Mucosa of stomach (tissue), 1 donor: Measurements from ENCODE around the gene CNOT2.

ENCODE experiments used
- H3K27me3 ChIP-seq: one replicate; pipeline ENCODE4 v1.7.0; 2013; ENCODE audit warnings: mild to moderate bottlenecking, low read length; ENCODE audit not compliant: control insufficient read depth, insufficient read depth
- H3K36me3 ChIP-seq: one replicate; pipeline ENCODE4 v1.7.0; 2013; ENCODE audit warnings: low read length; ENCODE audit not compliant: control insufficient read depth, insufficient read depth
- H3K4me1 ChIP-seq: one replicate; pipeline ENCODE4 v1.7.0; 2013; ENCODE audit warnings: mild to moderate bottlenecking, low read length; ENCODE audit not compliant: control insufficient read depth, insufficient read depth
- H3K4me3 ChIP-seq: one replicate; pipeline ENCODE4 v1.7.0; 2013; ENCODE audit warnings: low read length
- H3K9ac ChIP-seq: one replicate; pipeline ENCODE4 v1.7.0; 2013; ENCODE audit warnings: mild to moderate bottlenecking, low read length, moderate library complexity
- H3K9me3 ChIP-seq: one replicate; pipeline ENCODE4 v1.7.0; 2013; ENCODE audit warnings: mild to moderate bottlenecking, low read length, moderate library complexity; ENCODE audit not compliant: control insufficient read depth
- donor health status: Pancreatic carcinoma.

The CNOT2 gene

GRCh38 chr12:70254225-70254624 is 11.0 kb downstream of the CNOT2 start:
- Histone ChIP-seq H3K9ac (no peak overlapping the region), H3K4me3 (no peak overlapping the region), H3K27me3 (no peaks in the 10 kb centered on the region), H3K9me3 (no peaks in the 10 kb centered on the region), H3K36me3 (no peaks in the 10 kb centered on the region), H3K4me1 (peaks cover 5% of the 10 kb centered on the region)

GRCh38 chr12:70254846-70255245 is 11.6 kb downstream of the CNOT2 start:
- H3K4me1 ChIP-seq: peaks cover 5% of the 10 kb centered on the region
- no peak overlapping the region for H3K9ac ChIP-seq
- no peaks in the 10 kb centered on the region for H3K27me3 ChIP-seq
- no peaks in the 10 kb centered on the region for H3K9me3 ChIP-seq
- H3K4me3 ChIP-seq: no peak overlapping the region
- H3K36me3 ChIP-seq: no peaks in the 10 kb centered on the region

- Histone ChIP-seq H3K4me1 (peaks cover 5% of the 10 kb centered on the region), H3K27me3 (no peaks in the 10 kb centered on the region), H3K4me3 (no peak overlapping the region), H3K9me3 (no peaks in the 10 kb centered on the region), H3K36me3 (no peaks in the 10 kb centered on the region), H3K9ac (no peak overlapping the region)
Measured at GRCh38 chr12:70255311-70255710, 12.1 kb downstream of the CNOT2 start.

- no peaks in the 10 kb centered on the region for H3K27me3 ChIP-seq
- H3K36me3 ChIP-seq: no peaks in the 10 kb centered on the region
- H3K9ac ChIP-seq: no peak overlapping the region
- H3K9me3 ChIP-seq: no peaks in the 10 kb centered on the region
- no peak overlapping the region for H3K4me3 ChIP-seq
- H3K4me1 ChIP-seq: peaks cover 5% of the 10 kb centered on the region
Measured at GRCh38 chr12:70258605-70259403, 15.6 kb downstream of the CNOT2 start.

GRCh38 chr12:70260646-70261045 is 17.4 kb downstream of the CNOT2 start:
- peaks cover 5% of the 10 kb centered on the region for H3K4me1 ChIP-seq
- H3K4me3 ChIP-seq: no peak overlapping the region
- H3K9me3 ChIP-seq: no peaks in the 10 kb centered on the region
- no peaks in the 10 kb centered on the region for H3K36me3 ChIP-seq
- no peaks in the 10 kb centered on the region for H3K27me3 ChIP-seq
- H3K9ac ChIP-seq: no peak overlapping the region

DNA sequence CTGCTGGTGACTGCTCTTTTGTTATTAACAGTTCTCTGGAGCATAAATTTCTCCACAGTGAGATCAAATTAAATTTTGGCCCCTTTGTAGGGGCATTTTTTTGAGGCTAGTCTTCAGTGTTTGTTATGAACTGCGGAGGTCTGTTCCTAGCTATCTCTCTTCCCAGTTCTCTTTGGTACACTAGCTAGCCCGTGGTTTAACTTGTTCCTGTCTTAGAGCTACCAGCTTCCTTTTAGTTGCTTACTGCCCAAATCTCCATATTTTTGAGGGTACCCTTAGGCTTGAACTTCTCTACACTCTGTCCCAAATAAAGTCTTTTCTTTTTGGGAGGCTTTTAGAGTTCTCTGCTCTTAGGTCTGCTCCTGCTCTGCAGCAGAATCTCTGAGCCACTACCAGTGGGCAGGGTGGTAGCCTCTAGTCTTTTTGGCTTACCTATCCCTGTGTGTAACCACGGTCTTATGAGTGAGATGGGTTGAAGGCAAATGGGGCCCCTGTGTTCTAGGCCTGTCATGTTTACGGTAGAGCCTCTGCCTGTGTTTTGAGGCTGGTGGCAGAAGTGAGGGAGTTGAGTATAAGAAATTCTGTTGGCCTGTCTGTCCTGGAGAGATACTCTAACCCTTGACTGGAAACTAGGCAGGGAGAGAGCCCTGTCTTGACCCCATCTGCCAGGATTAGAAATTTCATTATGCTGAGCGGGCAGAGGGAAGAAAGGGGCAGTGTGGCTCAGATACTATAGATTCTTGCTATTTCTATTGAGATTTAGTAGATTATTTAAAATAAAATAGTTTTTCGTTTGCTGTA is 21.0 kb downstream of the CNOT2 start:
- Histone ChIP-seq H3K27me3 (no peaks in the 10 kb centered on the region), H3K36me3 (no peaks in the 10 kb centered on the region), H3K9ac (no peak overlapping the region), H3K4me3 (no peak overlapping the region), H3K9me3 (no peaks in the 10 kb centered on the region), H3K4me1 (no peaks in the 10 kb centered on the region)

- no peaks in the 10 kb centered on the region for H3K9me3 ChIP-seq
- peaks cover 6% of the 10 kb centered on the region for H3K4me1 ChIP-seq
- H3K9ac ChIP-seq: no peak overlapping the region
- H3K27me3 ChIP-seq: no peaks in the 10 kb centered on the region
- H3K4me3 ChIP-seq: no peak overlapping the region
- H3K36me3 ChIP-seq: no peaks in the 10 kb centered on the region
Measured at GRCh38 chr12:70265132-70265531, 21.9 kb downstream of the CNOT2 start.

DNA sequence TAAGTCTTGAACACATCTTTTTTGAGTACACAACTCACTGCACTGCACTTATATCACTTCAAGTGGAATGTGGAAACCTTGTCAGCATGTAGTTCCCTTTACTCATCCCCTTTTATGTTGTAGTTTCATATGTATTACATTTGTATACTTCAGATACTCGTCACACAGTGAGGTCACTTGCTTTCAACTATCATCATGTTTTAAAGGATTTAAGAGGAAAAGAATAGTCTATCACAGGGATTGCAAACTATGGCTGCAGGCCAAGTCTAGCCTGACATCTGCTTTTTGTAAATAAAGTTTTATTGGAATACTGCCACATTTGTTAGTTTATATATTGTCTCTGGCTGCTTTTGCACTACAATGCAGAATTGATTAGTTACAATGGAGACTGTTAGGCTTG is 24.3 kb downstream of the CNOT2 start:
- Histone ChIP-seq H3K9ac (no peak overlapping the region), H3K4me1 (peaks cover 20% of the 10 kb centered on the region), H3K4me3 (no peak overlapping the region), H3K27me3 (no peaks in the 10 kb centered on the region), H3K36me3 (no peaks in the 10 kb centered on the region), H3K9me3 (no peaks in the 10 kb centered on the region)

DNA sequence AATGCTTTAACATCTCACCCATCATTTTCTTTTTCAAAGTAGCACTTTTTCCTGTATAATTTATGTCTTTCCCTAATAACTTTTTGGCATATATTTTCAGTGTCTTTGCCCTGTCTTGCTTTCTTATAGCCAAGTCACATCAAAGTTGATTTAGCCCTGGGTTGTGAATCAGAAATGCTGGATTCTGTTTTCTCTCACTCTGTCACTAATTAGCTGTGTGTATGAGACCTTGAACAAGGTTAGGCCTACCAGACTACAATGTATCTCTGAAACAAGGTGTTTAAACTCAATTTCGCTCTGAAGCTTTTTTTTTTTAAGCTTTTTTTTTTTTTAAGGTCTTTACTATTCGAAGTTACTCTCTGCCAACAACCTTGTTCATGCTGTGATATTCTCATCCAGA is 25.7 kb downstream of the CNOT2 start:
- H3K27me3 ChIP-seq: no peaks in the 10 kb centered on the region
- H3K9me3 ChIP-seq: no peaks in the 10 kb centered on the region
- no peak overlapping the region for H3K9ac ChIP-seq
- peaks cover 20% of the 10 kb centered on the region for H3K4me1 ChIP-seq
- H3K4me3 ChIP-seq: no peak overlapping the region
- no peaks in the 10 kb centered on the region for H3K36me3 ChIP-seq

DNA sequence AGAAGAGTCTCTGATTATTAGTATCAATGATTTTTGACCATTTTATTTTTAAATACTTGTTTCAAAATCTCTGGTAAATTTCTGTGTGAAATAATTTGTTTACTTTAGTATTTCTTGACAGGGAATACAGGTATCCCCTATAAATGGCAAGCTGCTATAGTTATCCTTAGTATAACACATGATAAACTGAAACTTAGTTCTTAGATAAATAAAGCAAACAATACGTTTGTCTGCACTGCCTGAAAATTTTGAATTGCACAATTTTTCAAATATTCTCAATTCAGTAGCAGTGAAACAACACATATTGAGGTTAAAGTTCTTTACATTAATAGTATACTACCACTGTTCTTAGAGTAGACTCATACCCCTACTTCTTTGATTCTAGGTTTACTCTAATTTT is 26.9 kb downstream of the CNOT2 start:
- no peaks in the 10 kb centered on the region for H3K9me3 ChIP-seq
- H3K9ac ChIP-seq: no peak overlapping the region
- no peak overlapping the region for H3K4me3 ChIP-seq
- H3K36me3 ChIP-seq: no peaks in the 10 kb centered on the region
- H3K27me3 ChIP-seq: no peaks in the 10 kb centered on the region
- H3K4me1 ChIP-seq: peaks cover 20% of the 10 kb centered on the region

GRCh38 chr12:70271025-70271424 is 27.8 kb downstream of the CNOT2 start:
- Histone ChIP-seq H3K27me3 (no peaks in the 10 kb centered on the region), H3K36me3 (no peaks in the 10 kb centered on the region), H3K4me1 (peaks cover 20% of the 10 kb centered on the region), H3K9ac (no peak overlapping the region), H3K9me3 (no peaks in the 10 kb centered on the region), H3K4me3 (no peak overlapping the region)

DNA sequence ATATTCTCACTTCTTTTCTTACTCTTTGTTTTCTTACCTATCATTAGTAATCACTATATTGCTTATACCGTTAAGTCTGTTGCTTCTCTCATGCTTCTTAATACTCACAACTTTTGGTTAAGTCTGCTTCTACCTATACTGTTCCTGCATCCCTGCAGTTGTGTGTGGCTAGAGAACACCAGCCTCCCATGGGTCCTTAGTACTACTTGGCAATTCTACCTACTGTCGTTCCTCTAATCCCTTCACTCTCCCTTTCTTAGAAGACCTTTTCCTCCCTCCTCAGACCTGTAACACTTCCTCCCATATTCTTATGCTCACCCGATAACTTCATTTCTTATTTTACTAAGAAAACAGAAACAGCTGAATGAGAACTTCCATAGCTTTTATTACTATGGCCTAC is 29.3 kb downstream of the CNOT2 start:
- H3K36me3 ChIP-seq: no peaks in the 10 kb centered on the region
- H3K4me1 ChIP-seq: peaks cover 20% of the 10 kb centered on the region
- H3K9ac ChIP-seq: no peak overlapping the region
- no peaks in the 10 kb centered on the region for H3K27me3 ChIP-seq
- H3K4me3 ChIP-seq: no peak overlapping the region
- no peaks in the 10 kb centered on the region for H3K9me3 ChIP-seq
